Hepatocyte (in vitro differentiated cells): Measurements from ENCODE around the gene GSTM1. TPM values are rescaled to one million over a fixed set of nuclear protein-coding genes. Genes with fewer than 3 reads are reported as not detected.

Source experiments
- DNase-seq: peaks from one replicate; pipeline ENCODE4 v3.0.0-alpha.2; 2016; ENCODE audit warnings: low spot score
- H2AFZ ChIP-seq: fragments of 200-600 bp; sonication (generic); 2 replicates; pipeline ENCODE4 v1.6.0; 2016; ENCODE audit warnings: antibody characterized with exemption, mild to moderate bottlenecking
- H3K27ac ChIP-seq: fragments of 200-600 bp; sonication (generic); 2 replicates; pipeline ENCODE4 v1.5.1; 2016; ENCODE audit warnings: mild to moderate bottlenecking
- H3K27me3 ChIP-seq: fragments of 200-600 bp; sonication (generic); 2 replicates; pipeline ENCODE4 v1.6.1; 2016
- H3K36me3 ChIP-seq: fragments of 200-600 bp; sonication (generic); replicated peaks from 2 replicates; pipeline ENCODE4 v1.5.1; 2016; ENCODE audit warnings: low read depth; ENCODE audit not compliant: insufficient read depth
- H3K4me1 ChIP-seq: fragments of 200-600 bp; sonication (generic); 2 replicates; pipeline ENCODE4 v1.5.1; 2016; ENCODE audit warnings: mild to moderate bottlenecking, moderate library complexity; ENCODE audit not compliant: insufficient read depth
- H3K4me2 ChIP-seq: fragments of 200-600 bp; sonication (generic); 2 replicates; pipeline ENCODE4 v1.6.0; 2016
- H3K4me3 ChIP-seq: fragments of 200-600 bp; sonication (generic); 2 replicates; pipeline ENCODE4 v1.5.1; 2016; ENCODE audit warnings: mild to moderate bottlenecking
- H3K79me2 ChIP-seq: fragments of 200-600 bp; sonication (generic); 2 replicates; pipeline ENCODE4 v1.6.0; 2017; ENCODE audit warnings: mild to moderate bottlenecking
- H3K9me2 ChIP-seq: fragments of 200-600 bp; sonication (generic); replicated peaks from 2 replicates; pipeline ENCODE4 v1.6.0; 2017; ENCODE audit warnings: mild to moderate bottlenecking; ENCODE audit not compliant: insufficient read depth
- H3K9me3 ChIP-seq: fragments of 200-600 bp; sonication (generic); 2 replicates; pipeline ENCODE4 v1.5.1; 2016; ENCODE audit warnings: low read depth, mild to moderate bottlenecking
- H4K20me1 ChIP-seq: fragments of 200-600 bp; sonication (generic); 2 replicates; pipeline ENCODE4 v1.6.0; 2016; ENCODE audit warnings: mild to moderate bottlenecking; ENCODE audit not compliant: insufficient read depth, poor library complexity, severe bottlenecking
- CTCF ChIP-seq: fragments of 200-600 bp; sonication (generic); IDR thresholded peaks from 2 replicates; pipeline ENCODE4 v1.5.1; 2016; ENCODE audit warnings: antibody characterized with exemption, mild to moderate bottlenecking; ENCODE audit not compliant: poor library complexity
- EZH2 ChIP-seq: fragments of 200-600 bp; sonication (generic); IDR thresholded peaks from 2 replicates; pipeline ENCODE4 v1.6.1; 2016; ENCODE audit warnings: antibody characterized with exemption, mild to moderate bottlenecking, borderline replicate concordance
- EZH2phosphoT487 ChIP-seq: fragments of 200-600 bp; sonication (generic); IDR thresholded peaks from one replicate; pipeline ENCODE4 v1.6.1; 2018; ENCODE audit warnings: antibody characterized with exemption, mild to moderate bottlenecking, low read depth, moderate library complexity; ENCODE audit not compliant: unreplicated experiment, severe bottlenecking
- WGBS: methylation state at CpG from one replicate; pipeline ENCODE4 v1.1.6; 2016; ENCODE audit warnings: low lambda C conversion rate; ENCODE audit errors: missing lambda C conversion rate; 5-methylcytosine and 5-hydroxymethylcytosine counted together
- polyA plus RNA-seq: library from polyadenylated mRNA; unstranded; fragments of >200 nt; fragmentation: Nextera tagmentation; extraction: Ambion mirVana; gene quantifications from 2 replicates; pipeline ENCODE4 v1.2.1, GENCODE V29; 2016
- total RNA-seq: library from RNA; depleted of rRNA; stranded (reverse); fragments of >200 nt; gene quantifications from 2 replicates; pipeline ENCODE4 v1.2.3, GENCODE V29; 2014

GSTM1 gene
- total and polyA plus RNA-seq, 2 experiments from 2014 or later, result 19.9 to 44.3 TPM

GRCh38 chr1:109649491-109649914 is 38.1 kb upstream of the GSTM1 start:
- Histone ChIP-seq H3K9me3 (no peaks in the 10 kb centered on the region), H3K79me2 (no peaks in the 10 kb centered on the region), H3K4me3 (no peak overlapping the region), H3K27ac (peak overlapping the region; percentile 64), H4K20me1 (no peaks in the 10 kb centered on the region), H2AFZ (no peak overlapping the region), H3K9me2 (no peaks in the 10 kb centered on the region), H3K36me3 (no peaks in the 10 kb centered on the region), H3K4me1 (peaks cover 9% of the 10 kb centered on the region), H3K4me2 (peak overlapping the region; percentile 58), H3K27me3 (no peaks in the 10 kb centered on the region)
- no peak for TF ChIP-seq EZH2phosphoT487
- peak; percentile 52 for TF ChIP-seq CTCF
- no peak for TF ChIP-seq EZH2
- 69% methylated on average over 4 of the region's 4 CpGs for WGBS
- no peak for DNase-seq

DNA sequence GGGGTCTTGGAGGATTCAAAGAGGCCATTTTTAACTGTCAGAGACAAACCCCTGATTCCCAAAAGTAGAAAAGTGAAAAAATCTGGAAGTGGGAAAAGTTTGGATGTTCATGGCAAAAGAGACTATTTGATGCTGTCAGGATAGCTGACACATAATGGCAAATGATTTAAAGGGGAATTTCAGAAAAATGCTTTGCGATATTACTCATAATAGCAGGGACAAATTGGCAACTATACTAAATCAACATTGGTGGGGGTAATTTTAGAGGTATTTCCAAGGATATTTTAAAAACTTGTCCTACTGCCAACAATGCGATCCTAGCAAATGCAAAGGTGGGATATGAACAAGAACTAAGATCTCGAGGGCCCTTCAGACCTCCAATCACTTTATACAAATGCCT is 37.0 kb upstream of the GSTM1 start:
- WGBS, result 92% methylated on average over 3 of the region's 3 CpGs
- Histone ChIP-seq H4K20me1 (no peaks in the 10 kb centered on the region), H2AFZ (no peak overlapping the region), H3K79me2 (peaks cover 6% of the 10 kb centered on the region), H3K9me2 (no peaks in the 10 kb centered on the region), H3K27ac (no peak overlapping the region), H3K4me1 (peaks cover 9% of the 10 kb centered on the region), H3K27me3 (no peaks in the 10 kb centered on the region), H3K4me3 (no peak overlapping the region), H3K4me2 (no peak overlapping the region), H3K9me3 (no peaks in the 10 kb centered on the region), H3K36me3 (no peaks in the 10 kb centered on the region)
- no peak for DNase-seq
- TF ChIP-seq EZH2phosphoT487, result no peak
- TF ChIP-seq CTCF, result no peak
- no peak for TF ChIP-seq EZH2

- no peaks in the 10 kb centered on the region for H3K27me3 ChIP-seq
- no peaks in the 10 kb centered on the region for H3K9me2 ChIP-seq
- peaks cover 9% of the 10 kb centered on the region for H3K4me1 ChIP-seq
- H3K36me3 ChIP-seq, result no peaks in the 10 kb centered on the region
- WGBS, result 57% methylated on average over 2 of the region's 2 CpGs
- DNase-seq, result no peak
- no peaks in the 10 kb centered on the region for H3K9me3 ChIP-seq
- no peak overlapping the region for H3K4me3 ChIP-seq
- no peak overlapping the region for H3K4me2 ChIP-seq
- TF ChIP-seq EZH2 (no peak), CTCF (no peak), EZH2phosphoT487 (no peak)
- no peaks in the 10 kb centered on the region for H4K20me1 ChIP-seq
- peaks cover 6% of the 10 kb centered on the region for H3K79me2 ChIP-seq
- no peak overlapping the region for H2AFZ ChIP-seq
- H3K27ac ChIP-seq, result peak overlapping the region; percentile 49
Observed at GRCh38 chr1:109652402-109652801, 35.2 kb upstream of the GSTM1 start.

DNA sequence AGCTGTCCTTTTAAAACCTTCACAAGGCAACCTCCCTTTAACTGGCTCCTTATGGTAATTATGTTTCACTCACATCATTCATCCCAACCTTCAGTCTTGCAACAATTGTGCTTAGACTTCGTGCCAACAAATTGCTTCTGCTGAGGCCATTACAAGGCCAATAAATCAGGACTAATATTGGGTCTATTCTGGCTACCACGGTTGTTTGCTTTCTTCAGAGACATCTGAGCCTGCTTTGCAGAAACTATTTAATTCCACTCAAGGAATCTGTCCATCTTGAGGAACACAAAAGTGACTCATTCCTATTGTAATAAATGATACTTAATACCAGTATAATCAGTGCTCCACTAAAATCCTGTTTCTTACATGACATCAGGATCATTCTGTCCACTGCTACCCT is 34.3 kb upstream of the GSTM1 start:
- Histone ChIP-seq H3K27ac (peak overlapping the region; percentile 51), H3K27me3 (no peaks in the 10 kb centered on the region), H4K20me1 (no peaks in the 10 kb centered on the region), H3K4me3 (no peak overlapping the region), H2AFZ (no peak overlapping the region), H3K4me1 (peaks cover 9% of the 10 kb centered on the region), H3K9me3 (no peaks in the 10 kb centered on the region), H3K79me2 (peaks cover 6% of the 10 kb centered on the region), H3K36me3 (no peaks in the 10 kb centered on the region), H3K9me2 (no peaks in the 10 kb centered on the region), H3K4me2 (no peak overlapping the region)
- DNase-seq, result no peak
- WGBS, result 49% methylated on average over 2 of the region's 2 CpGs
- no peak for TF ChIP-seq EZH2phosphoT487
